Skeletal muscle tissue (tissue), 4 donors: ENCODE data around the gene FBXL2. TPM values are rescaled to one million over a fixed set of nuclear protein-coding genes. Genes with fewer than 3 reads are reported as not detected.
"Not testable (repeated sequence)": the region's sequence is repeated elsewhere in the genome, so short reads cannot be mapped to it uniquely, and the experiment has no call there.

Experiments used
- H3K27ac ChIP-seq: one replicate; pipeline ENCODE4 v1.7.0; 2013; ENCODE audit warnings: mild to moderate bottlenecking, low read depth, low read length, inconsistent platforms
- H3K27me3 ChIP-seq, 3 donors: one replicate each; pipeline ENCODE4 v1.7.0; 2013; ENCODE audit warnings: low read length in 3 of 3; ENCODE audit not compliant: control insufficient read depth in 3 of 3, insufficient read depth in 3 of 3
- H3K36me3 ChIP-seq, 3 donors: one replicate each; pipeline ENCODE4 v1.7.0; 2013; ENCODE audit warnings: low read length in 3 of 3; ENCODE audit not compliant: control insufficient read depth in 3 of 3, insufficient read depth in 3 of 3
- H3K4me1 ChIP-seq, 3 donors: one replicate each; pipeline ENCODE4 v1.7.0; 2013; ENCODE audit warnings: low read length in 3 of 3, mild to moderate bottlenecking in 3 of 3; ENCODE audit not compliant: control insufficient read depth in 3 of 3, insufficient read depth in 3 of 3
- H3K4me3 ChIP-seq, 3 donors: one replicate each; pipeline ENCODE4 v1.7.0; 2013; ENCODE audit warnings: low read length in 3 of 3
- H3K9ac ChIP-seq, 3 donors: one replicate each; pipeline ENCODE4 v1.7.0; 2013; ENCODE audit warnings: low read length in 3 of 3, mild to moderate bottlenecking in 3 of 3, moderate library complexity in 2 of 3, low read depth in 1 of 3
- H3K9me3 ChIP-seq, 3 donors: one replicate each; pipeline ENCODE4 v1.7.0; 2013; ENCODE audit warnings: low read length in 3 of 3; ENCODE audit not compliant: control insufficient read depth in 3 of 3
- total RNA-seq: library from RNA; depleted of rRNA; stranded (reverse); fragments of >200 nt; gene quantifications from one replicate; pipeline ENCODE4 v1.2.3, GENCODE V29; 2014
- donor health status: Osteomylitis.

FBXL2 gene
- total RNA-seq, 1 donor from 2014 or later = 7.8 TPM

- Histone ChIP-seq H3K9ac (peak overlapping the region; percentile 11 to 60 (median 57)), H3K4me1 (peaks cover 8 to 21% (median 9%) of the 10 kb centered on the region in 3 donors), H3K27ac (peak overlapping the region; percentile 50), H3K9me3 (no peaks in the 10 kb centered on the region), H3K4me3 (no peak overlapping the region), H3K27me3 (no peaks in the 10 kb centered on the region), H3K36me3 (peaks cover 0 to 7% (median 2%) of the 10 kb centered on the region in 3 donors)
These were observed 147.6 kb downstream of the FBXL2 start for GRCh38 chr3:33424606-33425452.

DNA sequence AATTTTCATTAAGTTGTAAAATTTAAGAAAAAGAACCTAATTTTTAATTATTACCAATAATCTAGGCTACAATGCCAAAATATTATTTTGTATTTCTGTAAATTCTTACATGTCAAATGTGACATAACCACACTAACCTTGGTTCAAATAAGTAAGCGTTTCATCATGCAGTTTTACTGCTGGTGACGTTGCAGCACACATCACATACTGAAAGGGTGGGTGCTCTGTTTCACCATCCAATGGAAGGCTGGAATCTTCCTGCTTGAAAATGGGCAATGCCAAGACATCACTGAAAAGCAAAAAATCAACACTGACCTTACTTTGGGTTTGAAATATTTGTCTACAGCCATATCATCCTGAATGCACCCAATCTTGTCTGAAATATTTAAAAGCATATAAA, 148.2 kb downstream of the FBXL2 start:
- Histone ChIP-seq H3K9me3 (no peaks in the 10 kb centered on the region), H3K27ac (peak overlapping the region; percentile 50), H3K36me3 (peaks cover 0 to 7% (median 2%) of the 10 kb centered on the region in 3 donors), H3K27me3 (no peaks in the 10 kb centered on the region), H3K9ac (no peak overlapping the region), H3K4me3 (no peak overlapping the region), H3K4me1 (peaks cover 11 to 26% (median 14%) of the 10 kb centered on the region in 3 donors)

GRCh38 chr3:33426068-33426467, 148.8 kb downstream of the FBXL2 start:
- Histone ChIP-seq H3K27me3 (no peaks in the 10 kb centered on the region), H3K36me3 (peaks cover 0 to 7% (median 2%) of the 10 kb centered on the region in 3 donors), H3K9me3 (no peaks in the 10 kb centered on the region), H3K4me3 (no peak overlapping the region), H3K9ac (peak overlapping the region in 1 of 3 donors; percentile 20), H3K27ac (no peak overlapping the region), H3K4me1 (peaks cover 17 to 26% (median 17%) of the 10 kb centered on the region in 3 donors)

DNA sequence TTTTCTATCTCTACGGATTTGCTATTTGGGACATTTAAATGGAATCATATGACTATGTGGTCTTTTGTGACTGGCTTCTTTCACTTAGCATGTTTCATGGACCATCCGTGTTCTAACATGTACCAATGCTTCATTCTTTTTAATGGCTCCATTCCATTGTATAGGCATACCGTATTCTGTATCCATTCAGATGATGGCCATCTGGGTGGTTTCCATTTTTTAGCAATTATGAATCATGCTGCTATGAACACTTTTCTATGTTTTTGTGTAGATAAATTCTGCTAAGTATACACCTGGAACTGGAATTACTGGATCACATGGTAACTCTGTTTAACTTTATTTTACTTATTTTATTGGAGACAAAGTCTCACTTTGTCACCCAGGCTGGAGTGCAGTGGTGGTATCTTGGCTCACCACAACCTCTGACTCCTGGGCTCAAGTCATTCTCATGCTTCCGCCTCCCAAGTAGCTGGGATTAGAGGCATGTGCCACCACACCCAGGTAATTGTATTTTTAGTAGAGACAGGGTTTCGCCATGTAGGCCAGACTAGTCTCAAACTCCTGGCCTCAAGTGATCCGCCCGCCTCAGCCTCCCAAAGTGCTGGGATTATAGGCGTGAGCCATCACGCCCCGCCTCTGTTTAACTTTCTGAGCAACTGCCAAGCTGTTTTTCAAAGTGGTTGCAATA, 149.5 kb downstream of the FBXL2 start:
- no peak overlapping the region for H3K27ac ChIP-seq
- peaks cover 17 to 28% (median 17%) of the 10 kb centered on the region in 3 donors for H3K4me1 ChIP-seq
- no peak overlapping the region for H3K9ac ChIP-seq
- no peaks in the 10 kb centered on the region for H3K27me3 ChIP-seq
- no peaks in the 10 kb centered on the region for H3K9me3 ChIP-seq
- H3K36me3 ChIP-seq = peaks cover 0 to 4% (median 0%) of the 10 kb centered on the region in 3 donors
- no peak overlapping the region for H3K4me3 ChIP-seq

DNA sequence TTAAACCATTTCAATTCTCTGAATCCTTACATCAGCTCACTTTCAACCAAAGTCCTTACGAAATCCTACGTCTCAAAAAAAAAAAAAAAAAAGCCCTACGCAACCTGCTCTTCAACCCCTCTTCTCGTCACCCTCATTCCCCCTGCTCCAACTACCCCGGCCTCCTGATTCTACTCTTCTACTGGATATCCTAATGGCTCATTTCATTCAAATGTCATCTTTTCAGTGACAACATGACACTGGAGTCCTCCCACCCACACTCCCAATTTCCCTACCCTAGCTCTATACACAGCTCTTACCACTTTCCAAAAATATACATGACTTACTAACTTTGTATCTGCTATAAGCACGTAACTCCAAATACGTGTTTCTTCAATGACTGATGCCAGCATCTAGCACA, 151.5 kb downstream of the FBXL2 start:
- H3K36me3 ChIP-seq = peaks cover 0 to 3% (median 0%) of the 10 kb centered on the region in 3 donors
- H3K9me3 ChIP-seq = no peaks in the 10 kb centered on the region
- H3K27ac ChIP-seq = no peak overlapping the region
- peaks cover 17 to 33% (median 19%) of the 10 kb centered on the region in 3 donors for H3K4me1 ChIP-seq
- H3K9ac ChIP-seq = no peak overlapping the region
- H3K4me3 ChIP-seq = no peak overlapping the region
- no peaks in the 10 kb centered on the region for H3K27me3 ChIP-seq

GRCh38 chr3:33429306-33429705, 152.1 kb downstream of the FBXL2 start:
- not testable (repeated sequence) for H3K9ac ChIP-seq, H3K27ac ChIP-seq, H3K27me3 ChIP-seq, H3K4me3 ChIP-seq, H3K9me3 ChIP-seq, H3K36me3 ChIP-seq
- H3K4me1 ChIP-seq = peaks cover 16 to 33% (median 19%) of the 10 kb centered on the region in 3 donors

DNA sequence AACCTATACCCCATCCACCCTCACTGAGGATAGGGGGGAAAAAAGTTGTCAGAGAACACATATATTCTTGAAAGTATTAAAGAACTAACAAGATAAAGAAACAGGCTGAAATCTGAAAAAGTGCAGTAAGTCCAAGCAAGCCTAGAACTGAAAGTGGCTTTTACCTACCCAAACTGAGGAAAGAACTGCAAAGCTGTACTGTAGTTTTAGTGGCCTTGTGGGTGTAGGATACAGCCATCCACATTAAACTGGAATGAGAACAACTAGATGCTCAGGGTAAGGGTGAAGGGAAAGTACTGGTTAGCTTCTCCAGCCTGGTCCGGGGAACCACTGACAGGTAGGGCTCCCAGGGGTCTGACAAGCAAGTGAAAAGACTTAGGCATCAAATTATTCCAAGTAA, 152.8 kb downstream of the FBXL2 start:
- H3K36me3 ChIP-seq = no peaks in the 10 kb centered on the region
- no peak overlapping the region for H3K27ac ChIP-seq
- no peak overlapping the region for H3K9ac ChIP-seq
- peaks cover 12 to 27% (median 13%) of the 10 kb centered on the region in 3 donors for H3K4me1 ChIP-seq
- no peaks in the 10 kb centered on the region for H3K27me3 ChIP-seq
- H3K4me3 ChIP-seq = no peak overlapping the region
- H3K9me3 ChIP-seq = no peaks in the 10 kb centered on the region

DNA sequence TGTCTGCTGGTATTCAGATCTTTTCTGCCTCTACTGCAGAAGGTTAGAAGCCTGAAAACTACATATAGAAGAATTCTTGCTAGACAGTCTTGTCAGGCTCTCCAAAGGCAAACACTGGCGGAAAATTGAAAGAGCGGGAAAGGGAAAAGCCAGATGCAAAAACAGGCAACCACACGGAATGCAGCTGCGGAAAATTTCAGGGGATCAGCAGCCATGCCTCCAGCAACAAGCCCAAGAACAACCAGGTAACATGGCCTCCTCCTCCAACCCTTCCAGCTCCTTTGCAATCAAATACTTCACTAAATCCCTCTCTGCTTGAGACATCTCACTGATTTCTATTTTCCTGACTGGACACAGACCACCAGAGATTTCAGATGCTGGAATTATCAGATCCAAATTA, 153.3 kb downstream of the FBXL2 start:
- Histone ChIP-seq H3K27me3 (no peaks in the 10 kb centered on the region), H3K9ac (no peak overlapping the region), H3K4me3 (no peak overlapping the region), H3K9me3 (no peaks in the 10 kb centered on the region), H3K4me1 (peaks cover 14 to 27% (median 16%) of the 10 kb centered on the region in 3 donors), H3K36me3 (no peaks in the 10 kb centered on the region), H3K27ac (no peak overlapping the region)

GRCh38 chr3:33433843-33434242, 156.6 kb downstream of the FBXL2 start:
- Histone ChIP-seq H3K9ac (no peak overlapping the region), H3K4me3 (no peak overlapping the region), H3K36me3 (no peaks in the 10 kb centered on the region), H3K4me1 (peaks cover 31 to 48% (median 45%) of the 10 kb centered on the region in 3 donors), H3K27ac (no peak overlapping the region), H3K9me3 (no peaks in the 10 kb centered on the region), H3K27me3 (no peaks in the 10 kb centered on the region)
